Effector CD8-positive, alpha-beta T cell (primary cell): ENCODE measurements around the gene PRMT1.
"Not testable (repeated sequence)": the region's sequence is repeated elsewhere in the genome, so short reads cannot be mapped to it uniquely, and the experiment has no call there.

Experiments used
- DNase-seq: peaks from one replicate; lab custom pipeline; 2025; lab: John Stamatoyannopoulos, UW

Gene PRMT1

DNA sequence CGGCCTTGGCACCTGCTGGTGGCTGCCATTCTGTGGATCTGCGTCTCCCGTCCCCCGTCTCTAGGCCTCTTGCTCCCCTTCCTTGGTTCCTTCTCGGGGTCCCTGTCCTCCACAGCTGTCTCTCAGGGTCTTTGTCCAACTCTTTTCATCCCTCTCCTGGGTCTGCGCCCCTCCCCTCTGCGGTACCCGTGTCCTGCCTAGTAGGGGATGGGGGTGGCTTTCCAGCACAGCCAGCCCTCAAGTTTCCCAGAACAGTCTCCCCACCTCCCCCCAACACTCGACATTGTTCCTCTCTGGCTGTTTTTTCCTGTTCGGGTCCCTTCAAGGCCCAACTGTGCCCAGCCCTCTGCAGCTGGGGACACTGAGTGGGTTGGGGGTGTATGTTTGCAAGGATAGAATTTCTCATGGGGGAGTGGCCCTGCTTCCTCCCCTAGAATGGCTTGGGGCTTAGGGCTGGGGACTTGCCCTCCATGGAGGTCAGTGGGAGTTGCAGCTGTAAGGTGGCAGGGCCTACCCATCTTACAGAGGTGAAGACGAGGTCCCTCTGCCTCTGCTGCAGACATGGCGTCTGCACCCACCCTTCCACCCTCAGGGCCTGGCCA lies 11.6 kb downstream of the PRMT1 start:
- no peak for DNase-seq

DNA sequence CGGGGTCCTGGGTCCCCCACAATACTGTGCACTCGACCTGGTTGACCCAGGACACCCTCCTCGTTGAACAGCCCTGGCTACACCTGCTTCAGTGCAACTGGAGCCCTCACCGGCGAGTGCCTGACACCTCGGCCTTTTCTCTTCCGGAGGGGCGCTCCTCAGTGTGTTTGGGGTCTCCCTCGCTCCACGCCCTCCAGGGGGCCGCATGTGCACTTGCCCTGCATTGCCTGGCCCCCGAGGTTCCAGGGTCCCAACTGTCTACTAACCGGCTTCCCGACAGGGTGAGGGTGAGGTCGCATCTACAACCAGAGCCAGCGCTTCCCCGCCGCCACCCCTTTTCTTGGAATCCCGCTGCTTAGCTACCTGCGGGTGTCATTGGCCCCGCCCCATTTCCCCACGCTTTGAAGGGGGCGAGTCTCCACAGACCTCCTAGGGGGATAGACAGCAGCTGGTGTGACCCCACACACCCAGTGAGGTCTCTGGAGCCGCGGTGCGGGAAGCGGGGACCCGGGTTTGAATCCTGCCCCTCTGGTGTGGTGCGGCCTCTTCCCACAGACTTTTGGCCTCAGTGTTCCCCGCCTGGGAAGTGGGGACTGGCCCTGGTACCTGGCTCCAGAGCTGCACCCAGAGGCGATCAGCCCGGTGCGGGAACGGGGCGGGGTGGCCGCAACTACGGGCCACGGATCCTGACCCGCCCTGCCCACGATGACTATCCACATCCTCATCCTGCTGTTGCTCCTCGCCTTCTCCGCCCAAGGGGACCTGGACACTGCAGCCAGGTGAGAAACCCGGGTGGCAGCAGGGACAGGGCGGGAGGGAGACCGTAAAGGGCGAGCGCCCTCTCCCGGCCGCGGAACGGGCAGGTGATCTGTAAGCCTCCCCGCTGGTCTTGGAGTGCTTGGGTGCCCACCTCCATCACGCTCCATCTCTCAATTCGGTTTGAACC lies 12.3 kb downstream of the PRMT1 start, which contains the start of gene ADM5:
TSS of gene ADM5 (plus strand) at position 462 of the 946 bp plus-strand sequence. CDS start at position 706, 244 bp downstream.
- DNase-seq, result peak; percentile 9

DNA sequence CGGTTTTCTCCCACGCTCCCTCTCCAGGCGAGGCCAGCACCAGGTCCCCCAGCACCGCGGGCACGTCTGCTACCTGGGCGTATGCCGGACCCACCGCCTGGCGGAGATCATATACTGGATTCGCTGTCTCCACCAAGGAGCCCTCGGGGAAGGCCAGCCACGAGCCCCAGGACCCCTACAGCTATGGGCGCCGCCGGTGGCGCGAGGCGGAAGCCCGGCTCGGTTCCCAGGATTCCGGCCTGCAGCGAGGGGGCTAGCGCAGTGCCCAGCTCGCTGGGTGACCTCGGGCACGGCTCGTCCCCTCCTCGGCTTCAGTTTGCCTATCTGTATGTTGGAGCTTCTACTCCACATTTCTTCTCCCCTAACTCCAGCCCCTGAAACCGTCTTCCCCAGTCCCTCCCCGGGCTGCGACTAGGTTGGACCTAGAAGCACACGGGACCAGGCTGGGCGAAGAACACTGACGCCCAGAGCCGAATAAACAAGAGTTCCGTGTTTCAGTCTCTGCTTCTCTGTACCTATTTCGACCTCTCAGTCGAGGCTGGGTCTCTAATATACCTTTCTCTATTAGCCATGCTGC lies 13.1 kb downstream of the PRMT1 start:
- no peak for DNase-seq

DNA sequence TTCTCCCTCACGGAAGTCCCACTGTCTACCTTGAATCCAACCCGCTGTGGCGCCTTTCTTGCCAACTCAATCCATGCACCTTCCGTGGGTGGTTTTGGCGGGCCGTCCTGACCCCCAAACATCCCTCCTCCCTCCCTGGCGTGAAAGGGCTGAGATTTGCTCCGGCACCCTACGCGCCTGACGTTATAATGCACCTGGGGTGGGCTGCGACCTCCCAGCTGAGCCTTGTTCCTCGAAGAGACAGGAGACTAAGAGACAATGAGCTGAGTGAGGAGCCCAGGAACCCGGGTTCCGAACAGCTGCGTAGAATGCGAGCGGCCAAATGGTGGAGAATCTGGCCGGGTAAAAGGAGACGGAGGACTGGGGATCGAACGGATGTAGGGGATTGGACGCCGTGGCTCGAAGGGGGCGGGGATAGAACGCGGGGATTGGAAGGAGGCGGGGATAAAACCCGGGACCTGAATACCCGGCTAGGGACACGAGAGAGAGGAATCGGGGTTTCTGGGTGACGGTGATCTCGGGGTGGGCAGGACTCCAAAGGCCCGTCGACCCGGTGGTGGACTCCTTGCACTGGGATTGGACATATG lies 13.7 kb downstream of the PRMT1 start, which contains the start of gene CPT1C:
TSS of gene CPT1C (plus strand) at position 461 of the 587 bp plus-strand sequence. CDS start 1,137 bp downstream, outside the sequence.
- peak; percentile 49 for DNase-seq

DNA sequence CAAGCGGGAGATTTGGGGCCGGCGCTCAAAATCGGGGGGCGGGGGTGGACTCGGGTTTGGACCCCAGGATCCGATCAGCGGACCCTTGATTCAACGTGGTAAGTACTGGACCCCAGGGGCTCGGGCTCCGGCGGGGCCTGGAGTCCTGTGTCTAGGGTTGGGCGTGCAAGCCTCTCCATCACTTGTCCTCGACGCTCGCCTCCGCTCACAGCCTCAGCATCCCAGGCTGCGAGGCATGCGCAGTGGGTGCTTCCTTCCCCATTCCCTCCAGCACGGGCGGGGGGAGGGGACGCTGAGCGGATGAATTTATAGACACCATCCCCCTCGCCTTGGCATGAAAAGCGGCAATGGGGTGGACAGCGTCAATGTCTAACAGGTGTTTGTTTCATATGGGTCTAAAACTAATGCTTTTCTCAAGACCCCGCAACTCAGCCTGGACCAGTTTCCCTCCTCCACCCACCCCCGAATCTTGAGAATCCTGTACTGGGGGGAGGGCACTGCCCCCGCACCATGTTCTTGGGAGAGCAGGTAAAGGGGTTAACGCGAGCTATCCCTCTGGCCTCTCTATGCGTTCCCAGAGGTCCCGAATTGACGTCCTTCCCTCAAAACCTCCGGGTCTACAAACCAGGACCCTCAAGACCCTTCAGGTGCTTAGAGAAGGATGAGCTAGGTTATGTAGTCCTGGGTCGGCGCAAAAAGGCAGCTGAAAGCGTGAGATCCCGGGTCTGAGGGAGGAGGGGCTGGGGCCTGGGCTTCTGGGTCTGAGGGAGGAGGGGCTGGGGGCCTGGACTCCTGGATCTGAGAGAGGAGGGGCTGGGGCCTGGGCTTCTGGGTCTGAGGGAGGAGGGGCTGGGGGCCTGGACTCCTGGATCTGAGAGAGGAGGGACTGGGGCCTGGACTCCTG lies 14.4 kb downstream of the PRMT1 start:
- DNase-seq, result peak; percentile 16

DNA sequence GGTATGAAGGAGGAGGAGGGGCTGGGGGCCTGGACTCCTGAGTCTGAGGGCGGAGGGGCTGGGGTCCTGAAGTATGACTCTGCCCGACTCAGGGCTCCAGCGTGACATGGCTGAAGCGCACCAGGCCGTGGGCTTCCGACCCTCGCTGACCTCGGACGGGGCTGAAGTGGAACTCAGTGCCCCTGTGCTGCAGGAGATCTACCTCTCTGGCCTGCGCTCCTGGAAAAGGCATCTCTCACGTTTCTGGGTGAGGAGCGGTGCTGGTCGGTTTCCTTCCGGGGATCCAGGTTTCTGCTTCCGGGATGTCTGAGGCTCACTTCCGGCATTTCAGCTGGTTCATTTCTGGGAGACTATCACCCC lies 15.1 kb downstream of the PRMT1 start:
- no peak for DNase-seq

DNA sequence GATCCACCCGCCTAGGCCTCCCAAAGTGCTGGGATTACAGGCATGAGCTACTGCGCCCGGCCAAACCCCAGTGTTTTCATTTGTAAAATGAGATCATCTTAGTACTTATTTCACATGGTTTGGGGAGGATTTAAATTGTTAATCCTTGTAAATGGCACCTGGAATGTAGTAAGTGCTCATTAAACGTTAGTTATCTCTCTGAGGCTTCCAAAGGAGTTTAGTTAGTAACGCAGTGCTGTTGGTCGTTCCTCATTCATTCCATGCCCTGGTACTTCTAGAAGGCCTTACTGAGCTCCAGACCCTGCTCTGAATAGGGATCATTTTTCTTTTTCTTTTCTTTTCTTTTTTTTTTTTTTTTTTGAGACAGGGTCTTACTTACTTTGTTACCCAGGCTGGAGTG lies 19.0 kb downstream of the PRMT1 start:
- no peak for DNase-seq

DNA sequence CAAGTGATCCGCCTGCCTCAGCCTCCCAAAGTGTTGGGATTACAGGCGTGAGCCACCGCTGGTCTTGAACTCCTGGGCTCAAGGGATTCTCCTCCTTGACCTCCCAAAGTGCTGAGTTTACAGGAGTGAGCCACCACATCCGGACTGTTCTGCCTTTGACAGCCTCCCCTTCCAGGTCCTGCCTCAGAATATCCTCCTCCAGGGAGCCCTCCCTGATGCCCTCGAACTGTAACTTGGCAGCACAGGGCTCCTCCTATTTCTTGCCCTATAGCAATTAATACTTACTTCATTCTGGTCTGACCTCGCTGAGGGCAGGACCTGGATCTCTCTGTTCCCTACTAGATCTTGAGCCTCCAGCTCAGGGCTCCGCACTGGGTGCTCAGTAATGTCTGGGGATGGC lies 19.8 kb downstream of the PRMT1 start:
- DNase-seq, result no peak

DNA sequence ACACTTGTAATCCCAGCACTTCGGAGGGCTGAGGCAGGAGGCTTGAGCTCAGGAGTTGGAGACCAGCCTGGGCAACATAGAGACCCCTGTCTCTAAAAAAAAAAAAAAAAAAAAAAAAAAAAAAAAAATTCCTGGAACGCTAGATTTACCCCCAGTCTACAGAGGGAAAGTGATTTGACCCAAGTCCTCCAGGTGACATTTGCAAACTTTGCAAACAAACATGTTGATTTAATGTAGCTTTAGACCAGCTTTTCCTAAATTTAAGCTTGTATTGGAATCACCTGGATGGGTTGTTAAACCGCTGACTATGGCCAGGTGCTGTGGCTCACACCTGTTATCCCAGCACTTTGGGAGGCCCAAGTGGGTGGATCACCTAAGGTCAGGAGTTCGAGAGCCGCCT lies 22.3 kb downstream of the PRMT1 start:
- no peak for DNase-seq

DNA sequence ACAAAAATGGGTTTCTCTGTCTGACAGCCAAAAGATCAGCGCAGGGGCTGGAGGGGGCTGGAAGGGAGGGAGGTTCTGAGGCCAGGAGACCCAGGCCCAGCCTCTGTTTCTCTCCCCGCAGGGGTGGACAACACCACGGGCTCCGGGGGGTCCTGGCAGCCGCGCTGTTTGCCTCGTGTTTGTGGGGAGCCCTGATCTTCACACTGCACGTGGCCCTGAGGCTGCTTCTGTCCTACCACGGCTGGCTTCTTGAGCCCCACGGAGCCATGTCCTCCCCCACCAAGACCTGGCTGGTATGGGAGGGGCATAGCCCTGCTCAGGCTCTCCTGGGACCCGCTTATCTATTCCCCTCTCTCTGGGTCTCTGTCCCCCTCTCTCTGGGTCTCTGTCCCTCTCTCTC lies 23.5 kb downstream of the PRMT1 start:
- DNase-seq, result no peak

DNA sequence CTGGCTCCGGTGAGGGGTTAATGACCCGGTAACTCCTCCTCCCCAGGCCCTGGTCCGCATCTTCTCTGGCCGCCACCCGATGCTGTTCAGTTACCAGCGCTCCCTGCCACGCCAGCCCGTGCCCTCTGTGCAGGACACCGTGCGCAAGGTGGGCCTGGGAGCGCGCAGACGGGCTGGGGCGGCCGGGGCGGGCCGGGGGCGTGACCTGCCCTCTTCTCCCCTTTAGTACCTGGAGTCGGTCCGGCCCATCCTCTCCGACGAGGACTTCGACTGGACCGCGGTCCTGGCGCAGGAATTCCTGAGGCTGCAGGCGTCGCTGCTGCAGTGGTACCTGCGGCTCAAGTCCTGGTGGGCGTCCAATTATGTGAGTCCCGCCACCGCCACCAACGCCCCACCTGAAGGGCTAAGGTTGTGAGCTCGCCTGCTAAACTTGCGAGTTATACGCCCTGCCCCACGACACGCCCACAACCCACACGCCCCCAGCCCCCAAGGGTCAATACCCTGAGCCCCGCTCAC lies 24.3 kb downstream of the PRMT1 start:
- DNase-seq, result no peak

DNA sequence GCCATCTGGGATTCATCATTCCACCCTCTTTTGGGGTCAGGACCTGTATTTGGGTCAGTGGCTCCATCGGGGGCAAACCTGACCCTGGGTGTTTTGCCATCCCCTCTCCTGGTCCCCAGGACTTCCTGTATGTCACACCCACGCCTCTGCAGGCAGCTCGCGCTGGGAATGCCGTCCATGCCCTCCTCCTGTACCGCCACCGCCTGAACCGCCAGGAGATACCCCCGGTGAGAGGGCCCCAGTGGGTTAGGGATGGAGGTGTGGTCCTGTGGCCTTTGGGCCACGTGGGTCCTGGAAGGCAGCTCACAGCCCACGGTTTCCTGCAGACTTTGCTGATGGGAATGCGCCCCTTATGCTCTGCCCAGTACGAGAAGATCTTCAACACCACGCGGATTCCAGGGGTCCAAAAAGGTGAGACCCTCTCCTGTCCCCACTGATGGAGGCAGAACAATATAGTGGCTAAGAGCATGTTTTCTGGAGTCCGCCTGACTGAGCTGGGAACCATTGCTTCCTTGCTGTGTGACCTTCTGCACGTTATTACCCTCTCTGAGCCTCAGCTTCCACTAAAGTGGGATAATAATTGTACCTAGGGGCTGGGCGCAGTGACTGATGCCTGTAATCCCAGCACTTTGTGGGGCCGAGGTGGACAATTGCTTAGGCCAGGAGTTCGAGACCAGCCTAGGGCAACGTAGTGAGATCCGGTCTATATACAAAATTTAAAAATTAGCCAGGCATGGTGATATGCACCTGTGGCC lies 28.0 kb downstream of the PRMT1 start:
- no peak for DNase-seq

DNA sequence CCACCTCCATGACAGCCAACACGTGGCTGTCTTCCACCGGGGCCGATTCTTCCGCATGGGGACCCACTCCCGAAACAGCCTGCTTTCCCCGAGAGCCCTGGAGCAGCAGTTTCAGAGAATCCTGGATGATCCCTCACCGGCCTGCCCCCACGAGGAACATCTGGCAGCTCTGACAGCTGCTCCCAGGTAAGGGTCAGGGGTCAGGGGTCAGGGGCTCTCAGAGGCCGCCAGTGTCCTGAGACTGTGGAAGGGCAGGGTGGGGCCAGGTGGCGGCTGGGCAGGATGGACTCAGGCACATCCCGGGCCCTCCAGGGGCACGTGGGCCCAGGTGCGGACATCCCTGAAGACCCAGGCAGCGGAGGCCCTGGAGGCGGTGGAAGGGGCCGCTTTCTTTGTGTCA lies 28.8 kb downstream of the PRMT1 start:
- DNase-seq, result no peak

DNA sequence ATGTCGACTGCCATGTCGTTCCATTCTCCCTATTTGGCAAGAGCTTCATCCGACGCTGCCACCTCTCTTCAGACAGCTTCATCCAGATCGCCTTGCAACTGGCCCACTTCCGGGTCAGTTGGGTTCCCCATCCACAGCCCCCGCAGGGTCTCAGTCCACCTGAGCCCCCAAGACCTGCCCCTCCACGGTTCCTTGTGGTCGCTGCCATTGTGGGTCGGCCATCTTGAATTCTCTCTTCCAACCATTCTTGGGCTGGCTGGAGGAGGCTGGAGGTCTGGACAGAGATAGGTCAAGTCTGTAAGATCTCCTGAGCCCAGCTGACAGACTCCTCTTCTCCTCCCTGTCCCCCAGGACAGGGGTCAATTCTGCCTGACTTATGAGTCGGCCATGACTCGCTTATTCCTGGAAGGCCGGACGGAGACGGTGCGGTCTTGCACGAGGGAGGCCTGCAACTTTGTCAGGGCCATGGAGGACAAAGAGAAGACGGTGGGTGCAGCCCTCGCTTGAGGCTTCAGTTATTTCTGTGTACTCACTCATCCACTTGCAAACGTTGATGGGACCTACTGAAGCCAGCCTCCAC lies 33.4 kb downstream of the PRMT1 start:
- DNase-seq, result no peak

DNA sequence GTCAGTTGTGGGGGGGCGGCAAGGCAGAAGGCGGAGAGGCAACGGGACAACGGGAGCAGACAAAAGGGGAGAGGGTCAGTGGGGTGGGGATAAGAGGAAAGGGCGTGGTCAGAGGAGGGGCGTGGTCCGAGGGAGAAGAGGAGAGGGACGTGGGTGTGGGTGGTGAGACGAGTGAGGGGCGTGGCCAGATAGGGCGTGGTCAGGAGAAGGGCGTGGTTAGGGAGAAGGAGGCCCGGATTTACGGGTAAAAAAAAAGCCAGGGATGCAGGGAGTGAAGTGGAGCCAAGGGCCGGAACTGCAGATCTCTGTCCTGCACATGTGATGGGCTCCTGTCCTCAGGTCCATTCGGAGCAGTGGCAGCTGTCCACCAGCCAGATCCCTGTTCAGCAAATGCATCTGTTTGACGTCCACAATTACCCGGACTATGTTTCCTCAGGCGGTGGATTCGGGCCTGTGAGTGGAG lies 35.4 kb downstream of the PRMT1 start:
- DNase-seq, result no peak

DNA sequence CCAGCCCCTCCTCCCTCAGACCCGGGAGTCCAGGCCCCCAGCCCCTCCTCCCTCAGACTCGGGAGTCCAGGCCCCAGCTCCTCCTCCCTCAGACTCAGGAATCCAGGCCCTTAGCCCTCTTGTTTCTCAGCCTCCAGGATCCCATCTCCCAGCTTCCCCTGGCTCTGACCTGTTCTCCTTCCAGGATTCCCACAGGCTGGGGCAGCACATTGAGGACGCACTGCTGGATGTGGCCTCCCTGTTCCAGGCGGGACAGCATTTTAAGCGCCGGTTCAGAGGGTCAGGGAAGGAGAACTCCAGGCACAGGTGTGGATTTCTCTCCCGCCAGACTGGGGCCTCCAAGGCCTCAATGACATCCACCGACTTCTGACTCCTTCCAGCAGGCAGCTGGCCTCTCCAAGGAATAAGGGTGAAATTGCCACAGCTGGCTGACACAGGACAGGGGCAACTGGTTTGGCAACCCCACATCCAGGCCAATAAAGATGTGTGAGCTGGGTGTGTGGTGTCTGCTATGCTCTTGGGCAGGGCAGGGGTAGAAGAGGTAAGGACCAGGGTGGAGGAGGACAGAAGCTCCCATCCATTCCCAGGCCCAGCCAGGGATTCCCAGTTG lies 36.3 kb downstream of the PRMT1 start:
- no peak for DNase-seq

DNA sequence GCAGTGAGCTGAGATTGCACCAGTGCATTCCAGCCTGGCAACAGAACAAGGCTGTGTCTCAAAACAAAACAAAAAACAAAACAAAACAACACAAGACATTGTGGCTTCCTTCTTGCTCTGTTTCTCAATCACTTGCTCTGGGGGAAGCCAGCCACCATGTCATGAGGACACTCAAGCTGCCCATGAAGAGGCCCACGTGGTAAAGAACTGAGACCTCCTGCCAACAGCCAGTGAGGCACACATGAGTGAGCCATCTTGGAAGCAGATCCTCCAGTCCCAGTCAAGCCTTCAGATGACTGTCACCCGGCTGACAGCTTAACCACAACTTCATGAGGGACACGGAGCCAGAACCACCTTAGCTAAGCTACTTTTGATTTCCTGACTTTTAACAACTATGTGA lies 39.1 kb downstream of the PRMT1 start:
- no peak for DNase-seq

DNA sequence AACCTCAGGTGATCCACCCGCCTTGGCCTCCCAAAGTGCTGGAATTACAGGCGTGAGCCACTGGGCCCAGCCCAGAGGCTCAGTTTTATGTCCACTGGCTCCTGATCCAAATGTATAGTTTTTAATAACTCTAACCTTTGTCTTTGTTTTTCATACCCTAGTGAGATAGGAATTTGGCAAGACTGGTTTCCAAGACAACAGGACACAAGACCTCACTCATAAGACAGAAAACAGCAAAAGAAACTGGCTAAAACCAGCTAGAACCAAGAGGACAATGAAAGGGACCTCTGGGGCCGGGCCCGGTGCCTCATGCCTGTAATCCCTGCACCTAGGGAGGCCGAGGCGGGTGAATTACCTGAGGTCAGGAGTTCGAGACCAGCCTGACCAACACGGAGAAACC lies 41.4 kb downstream of the PRMT1 start:
- no peak for DNase-seq

DNA sequence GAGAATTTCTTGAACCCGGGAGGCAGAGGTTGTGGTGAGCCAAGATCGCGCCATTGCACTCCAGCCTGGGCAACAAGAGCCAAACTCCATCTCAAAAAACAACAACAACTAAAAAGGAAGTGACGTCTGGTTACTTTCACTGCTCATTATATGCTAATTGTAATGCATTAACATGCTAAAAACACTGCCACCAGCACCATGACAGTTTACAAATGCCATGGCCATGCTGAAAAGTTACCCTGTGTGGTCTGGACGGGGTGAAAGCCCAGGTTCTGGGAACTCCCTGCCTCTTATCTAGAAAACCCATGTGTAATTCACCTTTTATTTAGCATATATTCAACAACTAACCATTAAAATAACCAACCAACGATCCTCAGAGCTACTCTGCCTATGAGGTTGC lies 41.9 kb downstream of the PRMT1 start:
- no peak for DNase-seq

DNA sequence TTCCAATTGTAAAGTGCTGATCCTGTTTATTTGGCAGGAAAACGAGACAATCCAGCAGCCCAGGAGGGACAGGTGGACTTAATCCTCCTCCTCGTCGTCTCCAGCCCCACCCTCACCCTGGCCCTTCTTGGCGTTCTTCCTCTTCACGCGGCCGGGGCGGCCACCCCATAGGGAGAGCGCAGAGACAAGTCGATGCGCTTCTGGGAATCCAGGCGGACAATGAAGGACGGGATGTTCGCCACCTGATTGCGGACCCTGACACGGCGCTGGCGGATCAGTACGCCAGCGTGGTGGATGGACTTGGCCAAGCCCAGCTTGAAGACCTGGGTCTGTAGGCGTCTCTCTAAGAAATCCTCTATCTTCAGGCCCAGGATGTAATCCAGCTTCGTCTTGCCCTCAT lies 42.3 kb downstream of the PRMT1 start:
- not testable (repeated sequence) for DNase-seq
